ACC112 (cell line): ENCODE data around the gene HIVEP3.
"Not testable (repeated sequence)": the region's sequence is repeated elsewhere in the genome, so short reads cannot be mapped to it uniquely, and the experiment has no call there.

ENCODE experiments used
- H2AFZ ChIP-seq: fragments of 200-600 bp; sonication (generic); one replicate; pipeline ENCODE4 v1.6.0; 2017; ENCODE audit warnings: antibody characterized with exemption, low read length; ENCODE audit not compliant: unreplicated experiment
- H3K27ac ChIP-seq: fragments of 200-600 bp; sonication (generic); 2 replicates; pipeline ENCODE4 v1.5.1; 2014; ENCODE audit warnings: low read depth, mild to moderate bottlenecking, antibody characterized with exemption, low read length, moderate library complexity
- H3K27me3 ChIP-seq: fragments of 200-600 bp; sonication (generic); 2 replicates; pipeline ENCODE4 v1.6.1; 2014; ENCODE audit warnings: mild to moderate bottlenecking, antibody characterized with exemption, low read length, moderate library complexity, mixed read lengths; ENCODE audit not compliant: insufficient read depth
- H3K36me3 ChIP-seq: fragments of 200-600 bp; sonication (generic); 2 replicates; pipeline ENCODE4 v1.6.1; 2016; ENCODE audit warnings: mild to moderate bottlenecking, antibody characterized with exemption, low read length, moderate library complexity, mixed read lengths; ENCODE audit not compliant: insufficient read depth
- H3K4me1 ChIP-seq: fragments of 200-600 bp; sonication (generic); one replicate; pipeline ENCODE4 v1.6.1; 2016; ENCODE audit warnings: low read length, mixed read lengths; ENCODE audit not compliant: insufficient read depth, unreplicated experiment, control insufficient read depth
- H3K4me3 ChIP-seq: fragments of 200-600 bp; sonication (generic); 2 replicates; pipeline ENCODE4 v1.5.1; 2014; ENCODE audit warnings: mild to moderate bottlenecking, low read depth, low read length
- H3K79me2 ChIP-seq: fragments of 200-600 bp; sonication (generic); one replicate; pipeline ENCODE4 v1.6.0; 2016; ENCODE audit warnings: low read length; ENCODE audit not compliant: control insufficient read depth, unreplicated experiment, insufficient read depth

The HIVEP3 gene

DNA sequence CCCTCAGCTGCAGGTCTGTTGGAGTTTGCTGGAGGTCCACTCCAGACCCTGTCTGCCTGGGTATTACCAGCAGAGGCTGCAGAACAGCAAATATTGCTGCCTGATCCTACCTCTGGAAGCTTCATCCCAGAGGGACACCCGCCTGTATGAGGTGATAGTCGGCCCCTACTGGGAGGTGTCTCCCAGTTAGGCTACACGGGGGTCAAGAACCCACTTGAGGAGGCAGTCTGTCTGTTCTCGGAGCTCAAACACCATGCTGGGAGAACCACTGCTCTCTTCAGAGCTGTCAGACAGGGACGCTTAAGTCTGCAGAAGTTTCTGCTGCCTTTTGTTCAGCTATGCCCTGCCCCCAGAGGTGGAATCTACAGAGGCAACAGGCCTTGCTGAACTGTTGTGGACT lies 364.0 kb downstream of the HIVEP3 start:
- H3K27ac ChIP-seq, H3K27me3 ChIP-seq, H2AFZ ChIP-seq, H3K4me3 ChIP-seq, H3K36me3 ChIP-seq, H3K4me1 ChIP-seq, H3K79me2 ChIP-seq: not testable (repeated sequence)

DNA sequence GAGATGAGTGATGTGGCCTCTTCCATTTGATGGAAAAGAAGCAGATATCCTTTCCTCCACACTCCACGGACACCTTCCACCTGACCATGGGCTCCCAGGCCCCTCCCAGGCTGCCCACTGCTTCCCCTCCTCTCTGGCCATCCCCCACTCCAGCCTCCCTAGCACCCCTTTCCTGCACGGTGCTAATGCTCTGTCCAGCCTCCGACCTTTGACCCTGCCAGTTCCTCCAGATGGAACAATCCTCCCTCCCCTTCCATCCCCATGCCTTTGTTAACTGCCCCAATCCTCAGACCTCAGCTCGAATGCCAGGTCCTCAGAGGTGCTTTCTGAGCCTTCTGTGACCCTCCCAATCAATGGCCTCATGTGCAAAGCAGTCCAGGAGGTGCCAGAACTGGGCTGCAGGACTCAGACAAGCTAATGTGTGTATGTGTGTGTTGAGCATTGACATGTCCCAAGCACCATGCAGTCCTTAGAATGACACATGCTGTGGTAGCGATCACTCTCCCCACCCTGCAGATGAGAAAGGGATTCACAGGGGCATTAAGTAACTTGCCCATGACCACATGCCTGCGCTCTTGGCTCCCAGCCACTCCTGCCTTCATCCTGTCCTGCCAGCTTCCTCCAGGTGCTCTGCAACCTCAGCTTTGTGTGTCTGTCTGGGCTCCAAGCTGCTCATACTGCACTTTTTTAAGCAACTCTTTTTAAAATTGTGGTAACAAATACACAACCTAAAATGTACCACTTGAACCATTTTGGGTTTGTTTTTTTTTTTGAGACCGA lies 370.8 kb downstream of the HIVEP3 start:
- no peak overlapping the region for H2AFZ ChIP-seq
- H3K79me2 ChIP-seq, result no peaks in the 10 kb centered on the region
- no peaks in the 10 kb centered on the region for H3K27me3 ChIP-seq
- no peak overlapping the region for H3K27ac ChIP-seq
- H3K4me3 ChIP-seq, result no peak overlapping the region
- no peaks in the 10 kb centered on the region for H3K4me1 ChIP-seq
- no peaks in the 10 kb centered on the region for H3K36me3 ChIP-seq

DNA sequence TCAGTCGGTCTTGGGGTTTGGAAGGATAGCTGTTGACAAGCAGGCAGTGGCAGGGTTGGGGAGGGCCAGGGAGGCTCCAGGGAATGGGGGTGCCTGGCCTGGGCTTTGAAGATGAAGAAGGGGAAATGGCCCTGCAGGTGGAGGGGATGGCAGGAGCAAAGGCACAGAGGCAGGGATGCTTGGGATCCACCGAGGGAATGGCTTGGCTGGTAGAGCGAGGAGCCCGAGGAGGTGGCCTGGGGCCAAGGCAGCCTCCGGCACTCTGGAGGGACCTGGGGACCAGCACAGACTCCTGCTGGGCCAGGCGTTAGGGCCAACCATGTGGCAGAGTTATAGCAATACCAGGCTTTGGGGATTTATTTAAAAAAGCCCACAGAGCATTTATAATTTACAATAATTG lies 371.4 kb downstream of the HIVEP3 start:
- no peaks in the 10 kb centered on the region for H3K36me3 ChIP-seq
- no peak overlapping the region for H2AFZ ChIP-seq
- H3K4me3 ChIP-seq, result no peak overlapping the region
- H3K79me2 ChIP-seq, result no peaks in the 10 kb centered on the region
- H3K27ac ChIP-seq, result no peak overlapping the region
- H3K4me1 ChIP-seq, result no peaks in the 10 kb centered on the region
- no peaks in the 10 kb centered on the region for H3K27me3 ChIP-seq

DNA sequence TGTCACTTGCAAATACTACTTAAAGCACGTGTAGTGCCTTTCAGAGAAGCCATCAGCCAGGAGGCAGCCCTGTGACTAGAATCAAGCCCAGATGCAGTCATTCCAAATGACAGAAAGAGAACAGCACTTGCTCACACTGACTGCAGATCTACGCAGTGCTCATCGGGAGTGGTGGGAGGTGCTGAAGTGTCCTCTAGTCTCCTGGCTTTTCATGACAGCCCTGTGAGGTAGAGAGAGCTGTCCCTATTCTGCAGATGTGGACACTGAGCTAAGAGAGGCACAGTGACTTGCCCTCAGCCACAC lies 371.9 kb downstream of the HIVEP3 start:
- Histone ChIP-seq H2AFZ (no peak overlapping the region), H3K4me3 (no peak overlapping the region), H3K27me3 (no peaks in the 10 kb centered on the region), H3K79me2 (no peaks in the 10 kb centered on the region), H3K4me1 (no peaks in the 10 kb centered on the region), H3K36me3 (no peaks in the 10 kb centered on the region), H3K27ac (no peak overlapping the region)

DNA sequence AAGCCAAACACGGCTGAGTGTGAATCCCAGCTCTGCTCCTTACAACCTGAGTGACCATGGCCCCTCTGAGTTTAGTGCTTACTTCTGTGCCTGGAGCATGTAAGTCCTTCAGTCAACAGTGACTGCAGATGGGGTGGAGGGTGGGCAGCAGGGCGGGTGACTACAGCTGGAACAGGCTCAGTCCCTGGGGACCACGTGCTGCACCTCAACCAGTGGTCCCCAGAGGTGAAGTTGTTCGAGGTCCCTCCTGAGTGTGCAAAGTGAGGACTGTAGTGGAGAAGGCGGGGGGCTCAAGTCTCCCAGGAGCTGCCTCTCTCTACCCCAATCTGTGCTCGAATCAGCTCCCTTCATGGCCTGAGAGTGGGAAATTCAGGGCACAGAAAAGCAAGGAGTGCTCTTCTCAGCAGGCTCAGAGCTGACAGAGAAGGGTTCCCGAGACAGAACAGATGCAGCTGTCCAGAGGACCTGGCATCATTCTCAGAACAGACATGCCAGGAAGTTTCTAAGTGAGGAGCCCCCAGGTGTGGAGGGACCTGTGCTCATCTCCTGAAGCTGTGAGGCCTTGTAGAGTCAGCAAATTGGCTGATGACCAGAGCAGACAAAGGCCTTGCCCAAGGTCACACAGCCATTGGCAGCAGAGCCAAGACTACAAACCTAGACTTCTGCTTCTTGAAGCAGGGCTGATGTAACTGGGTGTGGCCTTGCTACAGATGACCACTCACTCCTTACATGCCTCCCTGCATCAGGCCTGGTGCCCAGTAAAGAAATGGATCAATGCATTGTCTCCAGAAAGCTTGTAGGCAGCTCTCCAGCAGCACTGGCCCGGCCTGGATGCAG lies 372.5 kb downstream of the HIVEP3 start:
- H2AFZ ChIP-seq, result no peak overlapping the region
- no peaks in the 10 kb centered on the region for H3K27me3 ChIP-seq
- no peaks in the 10 kb centered on the region for H3K36me3 ChIP-seq
- H3K4me1 ChIP-seq, result no peaks in the 10 kb centered on the region
- H3K4me3 ChIP-seq, result no peak overlapping the region
- no peaks in the 10 kb centered on the region for H3K79me2 ChIP-seq
- H3K27ac ChIP-seq, result no peak overlapping the region

DNA sequence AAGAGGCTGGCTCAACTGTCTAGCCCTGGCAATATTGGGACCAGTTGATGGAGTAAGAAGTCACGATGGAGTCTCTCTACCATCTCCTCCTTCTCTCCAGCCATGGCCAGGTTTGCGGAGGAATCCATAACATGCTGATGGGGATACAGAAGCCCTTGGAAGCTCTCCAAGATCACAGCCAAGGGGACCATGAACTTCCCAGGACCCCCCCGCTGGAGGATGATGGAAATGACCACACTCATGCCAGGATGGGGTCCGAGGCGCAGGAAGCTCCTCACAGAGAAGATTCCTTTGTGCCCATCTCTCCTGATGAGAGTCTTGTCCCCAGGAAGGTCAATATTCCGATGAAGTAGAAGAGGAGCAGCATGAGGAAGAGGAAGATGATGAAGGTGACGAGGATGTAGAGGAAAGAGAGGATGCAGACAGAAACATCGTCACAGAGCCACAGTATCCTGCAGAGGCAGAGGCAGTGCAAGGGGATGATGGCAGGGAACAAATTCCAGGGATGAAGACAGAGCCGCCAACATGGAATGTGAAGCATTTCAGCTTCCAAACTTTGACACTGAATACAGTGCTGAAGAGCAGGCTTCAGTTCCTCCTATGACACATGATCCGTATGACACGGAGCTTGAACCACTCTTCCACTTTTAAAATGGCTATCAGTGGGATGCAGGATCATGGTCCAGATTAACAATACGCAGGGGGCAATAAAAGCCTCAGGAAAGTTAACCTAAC lies 376.4 kb downstream of the HIVEP3 start:
- no peaks in the 10 kb centered on the region for H3K27me3 ChIP-seq
- no peak overlapping the region for H3K27ac ChIP-seq
- H3K4me3 ChIP-seq, result no peak overlapping the region
- no peaks in the 10 kb centered on the region for H3K79me2 ChIP-seq
- H3K36me3 ChIP-seq, result no peaks in the 10 kb centered on the region
- H2AFZ ChIP-seq, result no peak overlapping the region
- H3K4me1 ChIP-seq, result peaks cover 15% of the 10 kb centered on the region

DNA sequence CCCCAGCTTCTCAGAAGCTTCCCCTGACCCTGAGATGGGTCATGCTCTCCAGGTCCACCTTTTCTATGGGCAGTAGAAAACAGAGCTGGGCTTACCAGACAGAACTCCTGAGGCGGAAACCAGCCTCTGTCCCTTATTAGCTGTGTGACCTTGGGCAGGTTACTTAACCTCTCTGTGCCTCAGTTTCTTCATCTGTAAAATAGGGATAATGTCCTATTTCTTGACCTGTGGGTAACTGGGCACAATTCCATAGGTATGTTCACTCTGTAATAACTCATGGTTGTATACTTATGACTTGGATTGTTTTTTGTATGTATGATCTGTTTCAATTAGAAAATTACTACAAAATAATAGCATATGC lies 377.1 kb downstream of the HIVEP3 start:
- H3K79me2 ChIP-seq, result no peaks in the 10 kb centered on the region
- no peaks in the 10 kb centered on the region for H3K27me3 ChIP-seq
- H3K27ac ChIP-seq, result no peak overlapping the region
- H2AFZ ChIP-seq, result no peak overlapping the region
- H3K4me1 ChIP-seq, result peaks cover 23% of the 10 kb centered on the region
- H3K4me3 ChIP-seq, result no peak overlapping the region
- H3K36me3 ChIP-seq, result no peaks in the 10 kb centered on the region

DNA sequence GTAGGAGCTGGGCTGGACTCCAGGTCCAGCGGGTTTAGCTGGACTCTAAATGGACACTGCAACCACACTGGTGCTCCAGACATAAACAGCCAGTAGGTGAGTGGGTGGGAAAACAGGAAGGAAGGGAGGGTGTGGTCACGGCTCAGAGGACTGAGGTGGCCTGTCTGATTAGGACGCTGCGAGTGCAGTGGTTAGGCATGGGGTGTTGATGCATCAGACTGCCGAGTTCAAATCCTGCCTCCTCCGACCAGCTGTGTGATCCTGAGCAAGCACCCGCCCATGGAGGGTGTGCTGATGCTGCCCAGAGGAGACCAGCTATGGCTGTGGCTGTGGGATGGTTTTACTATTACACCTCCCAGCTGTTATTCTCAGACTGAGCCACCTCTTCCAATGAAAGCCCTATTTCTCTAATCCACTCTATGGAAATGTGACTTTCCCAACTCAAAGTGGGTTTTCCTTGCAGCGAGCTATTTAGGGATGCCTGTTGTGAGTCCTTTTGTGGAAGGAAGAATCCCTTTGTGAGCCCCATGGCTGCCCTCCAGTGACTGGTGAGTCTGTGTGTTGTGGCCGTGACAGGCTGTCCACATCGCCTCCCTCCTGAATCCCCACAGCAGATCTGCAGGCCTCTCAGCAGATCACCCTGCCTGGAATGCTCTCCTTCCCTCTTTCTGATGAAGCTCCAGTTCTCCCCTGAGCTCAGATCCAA lies 377.7 kb downstream of the HIVEP3 start:
- no peak overlapping the region for H3K27ac ChIP-seq
- no peaks in the 10 kb centered on the region for H3K79me2 ChIP-seq
- H2AFZ ChIP-seq, result no peak overlapping the region
- H3K27me3 ChIP-seq, result no peaks in the 10 kb centered on the region
- H3K4me3 ChIP-seq, result no peak overlapping the region
- peaks cover 23% of the 10 kb centered on the region for H3K4me1 ChIP-seq
- H3K36me3 ChIP-seq, result no peaks in the 10 kb centered on the region

DNA sequence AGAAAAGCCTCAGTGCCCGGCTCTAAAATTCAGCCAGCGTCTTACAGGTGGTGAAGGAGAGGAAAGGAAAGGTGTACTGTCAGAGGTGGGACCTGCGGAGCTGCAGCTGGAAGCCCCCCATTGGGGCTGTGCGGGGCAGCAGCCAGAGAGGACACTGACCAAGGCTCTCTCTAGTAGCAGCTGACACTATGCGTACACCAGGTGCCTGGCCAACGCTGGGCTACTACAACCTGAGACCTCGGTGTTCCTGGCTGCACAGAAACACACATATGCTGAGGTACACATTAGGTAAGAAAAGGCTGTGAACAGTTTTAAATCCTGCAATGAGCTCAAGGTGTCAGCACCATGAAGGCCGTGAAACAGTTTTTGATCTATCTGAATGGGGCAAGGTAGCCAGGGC lies 378.7 kb downstream of the HIVEP3 start:
- Histone ChIP-seq H3K27ac (no peak overlapping the region), H3K36me3 (no peaks in the 10 kb centered on the region)

DNA sequence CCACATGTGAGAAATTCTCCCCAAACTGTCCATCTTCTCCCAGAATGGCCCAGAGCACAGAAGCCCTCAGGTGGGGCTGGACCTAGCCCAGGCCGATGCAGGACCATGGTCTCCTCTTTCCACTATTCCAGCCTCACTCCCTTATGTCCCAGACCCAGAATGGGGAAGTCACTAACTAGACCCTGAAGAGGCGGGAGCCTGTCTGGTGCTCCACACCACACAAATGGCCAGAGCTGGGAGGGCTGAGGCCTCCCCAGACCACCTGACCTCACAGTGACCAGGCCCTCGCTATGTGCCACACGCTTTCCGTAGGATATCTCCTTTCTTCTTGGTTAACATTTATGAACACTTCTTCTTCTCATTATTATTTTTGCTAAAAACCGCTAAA lies 379.3 kb downstream of the HIVEP3 start:
- no peaks in the 10 kb centered on the region for H3K79me2 ChIP-seq
- no peak overlapping the region for H3K27ac ChIP-seq
- no peak overlapping the region for H3K4me3 ChIP-seq
- no peak overlapping the region for H2AFZ ChIP-seq
- no peaks in the 10 kb centered on the region for H3K27me3 ChIP-seq
- H3K4me1 ChIP-seq, result peaks cover 23% of the 10 kb centered on the region
- H3K36me3 ChIP-seq, result no peaks in the 10 kb centered on the region

More for the DNA sequence above, 378.7 kb downstream of the HIVEP3 start:
- H3K27me3 ChIP-seq, result no peaks in the 10 kb centered on the region
- H2AFZ ChIP-seq, result no peak overlapping the region
- H3K4me3 ChIP-seq, result no peak overlapping the region
- no peaks in the 10 kb centered on the region for H3K79me2 ChIP-seq
- H3K4me1 ChIP-seq, result peaks cover 23% of the 10 kb centered on the region
